ENCODE data around the gene P4HTM. TPM values are rescaled to one million over a fixed set of nuclear protein-coding genes. Genes with fewer than 3 reads are reported as not detected.
A peak's percentile ranks its signal among the peaks of the same experiment; 100 is the strongest.

P4HTM gene
- total RNA-seq, 1 donor: 26.8 TPM

GRCh38 chr3:48990636-48991469, 812 bp downstream of the P4HTM start:
- peak overlapping the region; percentile 79 for H3K4me3 ChIP-seq (ENCODE audit: low read depth, low read length)
- peak; percentile 28 for DNase-seq (ENCODE audit: low read depth)
- no peak for TF ChIP-seq CTCF (IDR thresholded peaks at IDR 0.05; ENCODE audit: insufficient read depth, low read depth, low read length)

- H3K4me3 ChIP-seq (ENCODE audit: low read depth, low read length): peak overlapping the region; percentile 79
- TF ChIP-seq CTCF (IDR thresholded peaks at IDR 0.05; ENCODE audit: insufficient read depth, low read depth, low read length): no peak
- DNase-seq (ENCODE audit: low read depth): no peak
These were observed 2.0 kb downstream of the P4HTM start for GRCh38 chr3:48991851-48992545.

GRCh38 chr3:48993834-48994233, 3.8 kb downstream of the P4HTM start:
- H3K4me3 ChIP-seq (ENCODE audit: low read depth, low read length): no peak overlapping the region
- TF ChIP-seq CTCF (IDR thresholded peaks at IDR 0.05; ENCODE audit: insufficient read depth, low read depth, low read length): no peak
- DNase-seq (ENCODE audit: low read depth): no peak

GRCh38 chr3:48996640-48997039, 6.6 kb downstream of the P4HTM start:
- DNase-seq (ENCODE audit: low read depth): no peak
- TF ChIP-seq CTCF (IDR thresholded peaks at IDR 0.05; ENCODE audit: insufficient read depth, low read depth, low read length): no peak
- H3K4me3 ChIP-seq (ENCODE audit: low read depth, low read length): no peak overlapping the region

GRCh38 chr3:48997102-48997635, 7.1 kb downstream of the P4HTM start:
- no peak for DNase-seq (ENCODE audit: low read depth)
- H3K4me3 ChIP-seq (ENCODE audit: low read depth, low read length): no peak overlapping the region
- TF ChIP-seq CTCF (IDR thresholded peaks at IDR 0.05; ENCODE audit: insufficient read depth, low read depth, low read length): no peak

- TF ChIP-seq CTCF (IDR thresholded peaks at IDR 0.05; ENCODE audit: insufficient read depth, low read depth, low read length): no peak
- no peak overlapping the region for H3K4me3 ChIP-seq (ENCODE audit: low read depth, low read length)
- no peak for DNase-seq (ENCODE audit: low read depth)
These were observed 7.9 kb downstream of the P4HTM start for GRCh38 chr3:48997714-48998637.
